Psoas muscle (tissue), 8 donors: ENCODE measurements around the gene WDR37. TPM values are rescaled to one million over a fixed set of nuclear protein-coding genes. Genes with fewer than 3 reads are reported as not detected.

Experiments used
- ATAC-seq, 4 donors: fragments of 200-7000 bp; cut with Tn5 transposase; one replicate each; pipeline ENCODE4 v1.9.1; 2020; ENCODE audit warnings: moderate library complexity in 3 of 4, mild to moderate bottlenecking in 2 of 4
- DNase-seq, 2 donors: peaks; one replicate each; pipeline ENCODE4 v3.0.0-alpha.2; 2020
- H3K27ac ChIP-seq: fragments of 200-600 bp; one replicate; pipeline ENCODE4 v1.8.0; 2022
- H3K27me3 ChIP-seq, 3 donors: fragments of 200-600 bp in 1 of 3; one replicate each; pipeline versions ENCODE4 v1.6.1 to v1.8.0; 2013 to 2022; ENCODE audit warnings: low read length in 2 of 3, mild to moderate bottlenecking in 2 of 3, moderate library complexity in 1 of 3; ENCODE audit not compliant: insufficient read depth in 3 of 3
- H3K36me3 ChIP-seq, 2 donors: fragments of 200-600 bp in 1 of 2; one replicate each; pipeline versions ENCODE4 v1.6.1 to v1.8.0; 2013 to 2022; ENCODE audit warnings: low read depth in 1 of 2, mild to moderate bottlenecking in 1 of 2, moderate library complexity in 1 of 2; ENCODE audit not compliant: insufficient read depth in 1 of 2
- H3K4me1 ChIP-seq: fragments of 200-600 bp; one replicate; pipeline ENCODE4 v1.8.0; 2022
- H3K4me3 ChIP-seq: fragments of 200-600 bp; one replicate; pipeline ENCODE4 v1.8.0; 2022; ENCODE audit warnings: mild to moderate bottlenecking
- H3K9me3 ChIP-seq: fragments of 200-600 bp; one replicate; pipeline ENCODE4 v1.8.0; 2022
- CTCF ChIP-seq: fragments of 200-600 bp; IDR thresholded peaks from one replicate; pipeline ENCODE4 v1.8.0; 2022; ENCODE audit warnings: antibody characterized with exemption
- WGBS, 3 donors: extraction: QIAGEN DNeasy Blood & Tissue Kit; methylation state at CpG; one replicate each; pipeline versions ENCODE4 v1.1.6 to v1.1.7; 2013; 5-methylcytosine and 5-hydroxymethylcytosine counted together
- intact Hi-C, 2 donors: fragments of 100-400 bp; cut with DNase I; formaldehyde crosslinking; loops; one replicate each; pipeline versions ENCODE4 v1.11.0 to v1.14.2; 2022
- polyA plus RNA-seq, 3 donors: library from polyadenylated mRNA; stranded (reverse); fragments of 200-250 nt; gene quantifications; one replicate each; pipeline ENCODE4 v1.2.3, GENCODE V29; 2013
- total RNA-seq, 4 donors: library from RNA; stranded (reverse); fragmentation: NEBNext Ultra II Directional in 2 of 4; extraction: Animal tissue kit (Norgen Biotek cat#: 25700) in 2 of 4; gene quantifications; one replicate each; pipeline versions ENCODE4 v1.2.1 to v1.2.4, GENCODE V29; 2021 to 2023
- donor health status: healthy with polysubstance abuse.
- donor health status: DM: no; HTN: no; CAD: no; lungs with moderate emphysema.
- donor health status: Bipolar disorder and iron deficiency.
- donor health status: healthy.
- donor health status: DM: yes; HTN: yes; CAD: no.
- donor health status: DM: no; HTN: no; CAD: no.
- donor health status: DM: no; HTN: no; CAD: no.
- donor health status: DM: yes; HTN: yes; CAD: no.

Gene WDR37
- total and polyA plus RNA-seq, 7 donors: 6.8 to 28.3 (median 17.2) TPM

GRCh38 chr10:1126461-1126860 is 70.3 kb downstream of the WDR37 start:
- 86 to 92% (median 91%) methylated on average over 13 of the region's 13 CpGs for WGBS, 3 donors
- no peak for ATAC-seq

GRCh38 chr10:1127629-1128028 is 71.4 kb downstream of the WDR37 start:
- H3K4me3 ChIP-seq: no peak overlapping the region
- 86 to 89% (median 87%) methylated on average over 15 of the region's 15 CpGs for WGBS, 3 donors
- no peak overlapping the region for H3K27ac ChIP-seq
- H3K36me3 ChIP-seq: peaks cover 4 to 82% of the 10 kb centered on the region in 2 donors
- TF ChIP-seq CTCF: no peak
- intact Hi-C loops: no loop called here
- ATAC-seq (peak in 2 of 4 donors; percentile 15 to 23), DNase-seq (no peak)
- no peaks in the 10 kb centered on the region for H3K9me3 ChIP-seq
- H3K27me3 ChIP-seq: no peaks in the 10 kb centered on the region
- peaks cover 5% of the 10 kb centered on the region for H3K4me1 ChIP-seq

More at GRCh38 chr10:1126461-1126860, 70.3 kb downstream of the WDR37 start:
- intact Hi-C loops: no loop called here
- Histone ChIP-seq H3K27ac (no peak overlapping the region), H3K9me3 (no peaks in the 10 kb centered on the region), H3K4me3 (no peak overlapping the region), H3K36me3 (peaks cover 4 to 93% of the 10 kb centered on the region in 2 donors), H3K4me1 (peaks cover 5% of the 10 kb centered on the region), H3K27me3 (no peaks in the 10 kb centered on the region)
- no peak for TF ChIP-seq CTCF
- no peak for DNase-seq

- no peak overlapping the region for H3K27ac ChIP-seq
- intact Hi-C loops: no loop called here
- H3K4me3 ChIP-seq: no peak overlapping the region
- DNase-seq (no peak), ATAC-seq (peak in 1 of 4 donors; percentile 52)
- H3K36me3 ChIP-seq: peaks cover 4 to 77% of the 10 kb centered on the region in 2 donors
- TF ChIP-seq CTCF: no peak
- H3K9me3 ChIP-seq: no peaks in the 10 kb centered on the region
- H3K4me1 ChIP-seq: peaks cover 5% of the 10 kb centered on the region
- H3K27me3 ChIP-seq: no peaks in the 10 kb centered on the region
- 62 to 72% (median 67%) methylated on average over 2 of the region's 2 CpGs for WGBS, 3 donors
Measured at GRCh38 chr10:1128115-1128514, 71.9 kb downstream of the WDR37 start.

- peak in 1 of 4 donors; percentile 14 for ATAC-seq
- TF ChIP-seq CTCF: no peak
- H3K36me3 ChIP-seq: peaks cover 4 to 72% of the 10 kb centered on the region in 2 donors
- intact Hi-C loops: no loop called here
- DNase-seq: no peak
- peaks cover 5% of the 10 kb centered on the region for H3K4me1 ChIP-seq
- 96 to 97% (median 96%) methylated on average over 21 of the region's 21 CpGs for WGBS, 3 donors
- H3K27me3 ChIP-seq: no peaks in the 10 kb centered on the region
- H3K27ac ChIP-seq: no peak overlapping the region
- H3K9me3 ChIP-seq: no peaks in the 10 kb centered on the region
- no peak overlapping the region for H3K4me3 ChIP-seq
Measured at GRCh38 chr10:1128649-1129048, 72.5 kb downstream of the WDR37 start.

GRCh38 chr10:1130226-1130625 is 74.0 kb downstream of the WDR37 start:
- intact Hi-C loops: no loop called here

More at GRCh38 chr10:1130226-1130625, 74.0 kb downstream of the WDR37 start:
- H3K27me3 ChIP-seq: no peaks in the 10 kb centered on the region
- H3K27ac ChIP-seq: no peak overlapping the region
- H3K4me3 ChIP-seq: no peak overlapping the region
- no peak for TF ChIP-seq CTCF
- ATAC-seq (no peak), DNase-seq (no peak)
- 95 to 97% (median 96%) methylated on average over 10 of the region's 10 CpGs for WGBS, 3 donors
- peaks cover 5% of the 10 kb centered on the region for H3K4me1 ChIP-seq
- peaks cover 4 to 57% of the 10 kb centered on the region in 2 donors for H3K36me3 ChIP-seq
- no peaks in the 10 kb centered on the region for H3K9me3 ChIP-seq
